Measurements from ENCODE around the gene CACNA2D3.

The CACNA2D3 gene

GRCh38 chr3:54222316-54222715 lies 100.0 kb downstream of the CACNA2D3 start:
- H2AFZ ChIP-seq = no peak overlapping the region
- no peaks in the 10 kb centered on the region for H3K27me3 ChIP-seq (ENCODE audit: control insufficient read depth, insufficient read depth, low read length)
- TF ChIP-seq CTCF (IDR thresholded peaks at IDR 0.05) = no peak
- no peaks in the 10 kb centered on the region for H3K36me3 ChIP-seq (ENCODE audit: control insufficient read depth, insufficient read depth, low read length)
- H3K9me3 ChIP-seq (ENCODE audit: control insufficient read depth, low read length) = no peaks in the 10 kb centered on the region
- peaks cover 4% of the 10 kb centered on the region for H3K79me2 ChIP-seq
- no peak overlapping the region for H3K27ac ChIP-seq
- H3K4me3 ChIP-seq (ENCODE audit: low read depth, low read length) = no peak overlapping the region
- H3K4me1 ChIP-seq = no peaks in the 10 kb centered on the region
- H3K4me2 ChIP-seq (ENCODE audit: low read length) = no peak overlapping the region
- H3K9ac ChIP-seq = no peak overlapping the region

GRCh38 chr3:54223063-54223462 lies 100.7 kb downstream of the CACNA2D3 start:
- Histone ChIP-seq H3K9me3 (ENCODE audit: control insufficient read depth, low read length) (no peaks in the 10 kb centered on the region), H2AFZ (no peak overlapping the region), H3K4me2 (ENCODE audit: low read length) (no peak overlapping the region), H3K4me3 (ENCODE audit: low read depth, low read length) (no peak overlapping the region), H3K4me1 (no peaks in the 10 kb centered on the region), H3K36me3 (ENCODE audit: control insufficient read depth, insufficient read depth, low read length) (no peaks in the 10 kb centered on the region), H3K79me2 (peaks cover 4% of the 10 kb centered on the region), H3K9ac (no peak overlapping the region), H3K27me3 (ENCODE audit: control insufficient read depth, insufficient read depth, low read length) (no peaks in the 10 kb centered on the region), H3K27ac (no peak overlapping the region)
- TF ChIP-seq CTCF (IDR thresholded peaks at IDR 0.05) = no peak

GRCh38 chr3:54225841-54226528 lies 103.6 kb downstream of the CACNA2D3 start:
- Histone ChIP-seq H3K4me3 (ENCODE audit: low read depth, low read length) (no peak overlapping the region), H3K4me2 (ENCODE audit: low read length) (no peak overlapping the region), H3K9me3 (ENCODE audit: control insufficient read depth, low read length) (no peaks in the 10 kb centered on the region), H3K27me3 (ENCODE audit: control insufficient read depth, insufficient read depth, low read length) (no peaks in the 10 kb centered on the region), H3K4me1 (no peaks in the 10 kb centered on the region), H3K36me3 (ENCODE audit: control insufficient read depth, insufficient read depth, low read length) (no peaks in the 10 kb centered on the region), H3K9ac (no peak overlapping the region), H3K27ac (peak overlapping the region; percentile 40), H2AFZ (peak overlapping the region; percentile 71), H3K79me2 (peaks cover 4% of the 10 kb centered on the region)
- TF ChIP-seq CTCF (IDR thresholded peaks at IDR 0.05) = peak; percentile 11

GRCh38 chr3:54228806-54229205 lies 106.5 kb downstream of the CACNA2D3 start:
- H3K4me1 ChIP-seq = no peaks in the 10 kb centered on the region
- no peak overlapping the region for H3K4me2 ChIP-seq (ENCODE audit: low read length)
- no peak for TF ChIP-seq CTCF (IDR thresholded peaks at IDR 0.05)
- no peak overlapping the region for H3K27ac ChIP-seq
- peaks cover 4% of the 10 kb centered on the region for H3K79me2 ChIP-seq
- H3K4me3 ChIP-seq (ENCODE audit: low read depth, low read length) = no peak overlapping the region
- no peaks in the 10 kb centered on the region for H3K27me3 ChIP-seq (ENCODE audit: control insufficient read depth, insufficient read depth, low read length)
- no peak overlapping the region for H3K9ac ChIP-seq
- no peaks in the 10 kb centered on the region for H3K9me3 ChIP-seq (ENCODE audit: control insufficient read depth, low read length)
- H2AFZ ChIP-seq = no peak overlapping the region
- no peaks in the 10 kb centered on the region for H3K36me3 ChIP-seq (ENCODE audit: control insufficient read depth, insufficient read depth, low read length)

- H3K4me2 ChIP-seq (ENCODE audit: low read length) = no peak overlapping the region
- H3K27ac ChIP-seq = no peak overlapping the region
- no peaks in the 10 kb centered on the region for H3K36me3 ChIP-seq (ENCODE audit: control insufficient read depth, insufficient read depth, low read length)
- peaks cover 6% of the 10 kb centered on the region for H3K4me1 ChIP-seq
- no peak overlapping the region for H3K4me3 ChIP-seq (ENCODE audit: low read depth, low read length)
- TF ChIP-seq CTCF (IDR thresholded peaks at IDR 0.05) = no peak
- H2AFZ ChIP-seq = no peak overlapping the region
- no peaks in the 10 kb centered on the region for H3K9me3 ChIP-seq (ENCODE audit: control insufficient read depth, low read length)
- H3K79me2 ChIP-seq = no peaks in the 10 kb centered on the region
- H3K9ac ChIP-seq = no peak overlapping the region
- no peaks in the 10 kb centered on the region for H3K27me3 ChIP-seq (ENCODE audit: control insufficient read depth, insufficient read depth, low read length)
Observed at GRCh38 chr3:54232618-54233017, 110.3 kb downstream of the CACNA2D3 start.

Data from parathyroid adenoma (tissue), 2 donors.